HG03045 (cell line): ENCODE data around the gene SORCS3.

Experiments used
- ATAC-seq: cut with Tn5 transposase; IDR thresholded peaks from one replicate; pipeline ENCODE4 v1.9.1; 2021; ENCODE audit warnings: mild to moderate bottlenecking, moderate library complexity; ENCODE audit not compliant: unreplicated experiment

Gene SORCS3

DNA sequence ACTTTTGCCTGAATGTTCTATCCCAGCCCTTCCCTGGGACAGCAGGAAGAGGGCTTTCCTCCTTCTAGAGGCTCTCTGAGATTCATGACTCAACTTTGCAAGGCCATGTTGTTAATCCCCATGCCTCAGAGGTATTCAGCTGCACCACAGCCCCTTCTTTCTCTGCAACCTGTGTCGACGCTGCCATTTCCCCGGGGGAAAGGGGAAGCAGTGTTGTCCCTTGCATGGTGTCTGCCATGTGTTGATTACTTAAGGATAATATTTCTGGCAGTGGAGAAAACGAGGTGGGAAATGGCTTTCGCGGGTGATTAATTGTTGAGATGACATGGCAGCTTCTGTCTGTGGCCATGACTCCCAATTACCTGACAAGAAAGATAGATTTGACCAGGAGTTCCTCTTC, 133.1 kb downstream of the SORCS3 start:
- ATAC-seq: no peak

DNA sequence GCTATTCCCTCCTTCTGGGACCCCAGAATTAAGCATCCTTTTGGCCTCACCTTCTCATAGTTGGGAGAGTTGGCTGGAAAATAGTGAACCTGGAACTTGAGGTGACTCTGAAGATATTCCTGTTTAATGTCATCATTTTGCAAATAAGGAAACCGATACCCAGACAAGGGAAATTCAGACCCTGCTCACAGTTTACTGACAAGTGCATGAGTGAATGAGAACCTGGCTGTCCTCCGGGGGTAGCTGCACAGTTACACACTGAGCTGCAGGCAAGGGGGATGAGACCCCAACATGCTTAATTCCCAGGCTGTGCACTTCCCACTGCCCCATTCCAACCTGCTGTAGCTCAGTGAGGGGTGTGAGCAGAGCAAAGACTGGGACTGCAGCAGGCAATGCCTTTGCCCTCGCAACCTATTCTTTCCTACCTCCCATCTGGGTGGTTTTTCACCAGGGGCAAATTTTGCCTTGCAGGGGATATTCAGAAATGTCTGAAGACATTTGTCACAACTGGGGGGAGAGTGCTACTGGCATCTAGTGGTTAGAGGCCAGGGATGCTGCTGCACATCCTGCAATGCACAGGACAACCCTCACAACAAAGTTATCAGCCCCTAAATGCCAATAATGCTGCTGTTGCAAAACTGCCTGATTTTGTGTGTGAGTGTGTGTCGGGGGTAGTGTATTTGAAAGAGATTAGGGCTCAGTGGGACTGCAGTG, 136.2 kb downstream of the SORCS3 start:
- ATAC-seq: no peak

DNA sequence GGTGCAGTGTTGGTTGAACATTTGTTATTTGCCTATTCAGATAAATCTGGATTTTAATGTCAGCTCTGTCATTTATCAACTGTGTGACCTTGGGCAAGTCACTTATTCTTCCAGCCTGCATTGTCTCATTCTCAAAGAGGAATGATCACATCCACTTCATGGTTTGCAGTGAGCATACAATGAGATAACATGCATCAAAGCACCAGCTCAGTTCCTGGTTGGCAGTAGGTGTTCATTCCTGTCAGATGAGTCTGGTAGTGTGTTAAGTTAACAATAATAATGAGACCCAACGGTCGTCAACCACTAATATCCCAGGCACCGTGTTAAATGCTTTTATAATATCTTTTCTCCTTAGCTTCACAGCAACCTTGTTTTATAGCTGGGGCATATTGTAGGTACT, 137.3 kb downstream of the SORCS3 start:
- no peak for ATAC-seq

DNA sequence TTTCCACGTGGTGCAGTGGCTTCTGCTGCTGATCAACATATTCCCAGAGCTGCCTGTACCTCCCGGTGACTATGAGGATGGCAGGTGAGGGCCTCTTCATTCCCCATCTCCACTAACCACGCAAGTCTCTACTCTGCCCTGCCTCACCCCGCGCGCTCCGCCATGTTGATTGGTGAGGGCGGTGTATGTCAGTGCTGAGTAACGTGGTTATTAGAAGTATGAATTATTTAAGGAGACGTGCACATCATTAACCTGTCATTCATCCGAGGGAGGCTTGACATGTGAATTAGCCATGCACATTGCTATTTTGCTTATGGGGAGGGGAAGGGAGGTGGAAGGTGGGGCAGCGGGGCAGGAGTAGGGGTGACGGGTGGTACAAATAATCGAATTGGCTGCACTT, 138.6 kb downstream of the SORCS3 start:
- ATAC-seq: no peak

DNA sequence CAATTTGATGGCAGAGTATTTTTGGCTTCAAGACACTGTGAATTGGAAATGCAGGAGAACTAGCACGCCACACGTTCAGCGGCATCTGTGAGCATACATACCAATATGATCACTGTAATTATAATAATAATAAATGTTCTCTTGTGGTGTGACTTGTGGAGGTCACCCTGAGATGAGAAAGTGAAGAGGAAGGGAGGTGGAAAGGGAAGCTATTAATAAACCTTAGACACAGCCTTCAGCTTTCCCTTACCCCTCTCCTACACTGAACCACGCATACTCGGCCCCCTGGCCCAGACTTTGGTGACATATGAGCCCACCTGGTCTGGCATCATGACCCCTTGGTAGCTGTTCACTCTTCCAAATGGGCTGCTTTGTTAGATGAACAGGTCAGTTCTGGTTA, 139.1 kb downstream of the SORCS3 start:
- no peak for ATAC-seq

DNA sequence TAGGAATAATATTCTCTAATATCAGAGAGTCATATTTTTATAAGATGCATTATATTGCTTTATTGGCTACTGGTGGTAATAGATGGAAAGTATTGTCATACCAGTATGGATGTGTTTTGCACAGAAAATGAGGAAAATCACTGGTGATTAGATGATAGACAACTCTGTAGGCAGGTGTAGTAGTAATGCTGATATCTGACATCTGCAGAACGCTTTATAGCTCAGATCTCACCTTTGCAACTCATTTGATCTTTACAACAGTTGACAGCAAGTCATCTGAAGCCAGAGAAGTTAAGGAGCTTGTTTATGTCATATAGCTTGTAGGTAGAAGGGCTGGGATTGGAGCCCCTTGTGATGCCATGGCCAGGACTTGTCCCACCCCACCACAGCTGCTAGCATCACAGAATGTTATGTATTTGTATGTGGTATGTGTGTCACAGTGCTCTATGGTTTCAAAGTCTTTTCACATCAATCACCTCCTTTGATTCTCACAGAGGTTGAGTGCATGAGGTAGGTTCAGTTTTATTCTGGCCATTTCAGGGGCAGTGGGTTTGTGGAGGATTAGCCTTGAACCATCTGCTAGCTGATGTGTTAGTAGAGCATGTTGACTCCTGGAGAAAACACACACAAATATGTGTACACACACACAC, 140.0 kb downstream of the SORCS3 start:
- ATAC-seq: no peak

DNA sequence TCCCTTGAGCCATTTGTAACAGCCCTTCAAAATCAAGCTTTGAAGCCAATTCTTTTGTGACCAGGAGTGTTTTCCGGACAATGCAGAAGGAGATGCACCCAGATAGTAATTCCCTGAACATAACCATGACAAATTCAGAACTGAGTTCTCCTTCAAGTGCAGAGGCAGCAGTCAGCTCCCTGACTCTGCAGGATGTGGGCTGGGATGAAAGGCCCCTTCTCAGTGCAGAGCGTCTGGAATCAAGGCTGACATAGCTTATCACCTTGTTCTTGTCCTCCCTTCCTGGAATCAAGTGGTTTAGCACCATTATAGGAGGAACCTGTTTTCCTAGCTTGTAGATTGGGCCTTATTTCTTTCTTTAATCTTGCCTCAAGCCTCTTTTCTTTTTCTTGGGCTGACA, 143.4 kb downstream of the SORCS3 start:
- no peak for ATAC-seq

DNA sequence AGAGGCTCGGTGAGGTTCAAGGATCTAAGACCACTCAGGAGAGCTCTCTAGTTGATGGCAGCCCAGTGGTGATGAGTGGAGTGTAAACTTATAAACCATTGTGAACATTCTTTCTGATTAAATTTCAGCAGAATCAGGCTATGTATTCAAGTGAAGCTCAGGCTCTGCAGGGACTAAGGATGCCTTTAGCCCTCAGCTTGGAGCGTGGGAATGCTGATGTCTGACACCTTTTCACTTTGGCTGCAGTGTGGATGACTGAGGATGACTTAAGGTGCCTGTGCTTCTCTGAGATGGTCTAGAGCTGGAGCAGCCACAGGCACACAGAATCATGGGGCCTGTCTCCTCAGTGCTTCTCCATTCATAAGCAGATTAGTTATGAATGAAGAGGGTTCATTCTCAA, 150.4 kb downstream of the SORCS3 start:
- no peak for ATAC-seq

DNA sequence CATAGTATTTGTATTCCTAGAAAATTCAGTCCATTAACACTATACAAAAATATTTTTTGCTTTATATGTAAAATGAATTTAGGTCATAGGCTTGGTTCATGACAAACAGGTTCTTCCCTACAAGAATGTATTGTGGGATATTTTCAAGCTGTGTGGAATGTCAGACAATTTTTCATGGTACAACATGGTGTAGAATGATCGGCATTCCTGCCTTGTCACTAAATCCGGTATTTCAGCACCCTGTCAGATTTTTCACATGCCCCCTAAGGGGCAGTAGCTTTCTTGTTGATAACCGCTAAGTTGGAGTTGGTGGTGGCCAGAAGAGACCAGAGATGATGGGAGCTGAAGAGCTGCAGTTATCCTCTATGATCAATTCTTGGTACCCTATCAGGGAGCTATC, 154.3 kb downstream of the SORCS3 start:
- no peak for ATAC-seq

DNA sequence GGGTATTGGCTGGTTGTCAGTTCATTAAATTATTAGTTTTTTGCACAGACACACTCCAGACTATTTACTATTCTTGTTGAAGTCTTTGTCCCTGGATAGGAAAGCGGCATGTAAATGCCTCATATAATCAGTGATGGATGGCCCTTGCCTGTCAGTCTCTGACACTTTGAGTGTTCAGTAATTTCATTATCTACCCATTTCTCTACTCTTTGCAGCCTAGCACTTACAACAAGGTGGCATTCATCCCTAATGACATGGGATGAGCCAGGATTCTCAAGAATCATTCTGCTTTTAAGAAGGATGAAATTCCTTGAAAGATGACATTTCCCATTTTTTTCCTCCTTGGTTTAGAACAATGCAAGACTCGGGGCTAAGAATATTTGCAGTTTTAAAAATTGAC, 155.7 kb downstream of the SORCS3 start:
- ATAC-seq: no peak

DNA sequence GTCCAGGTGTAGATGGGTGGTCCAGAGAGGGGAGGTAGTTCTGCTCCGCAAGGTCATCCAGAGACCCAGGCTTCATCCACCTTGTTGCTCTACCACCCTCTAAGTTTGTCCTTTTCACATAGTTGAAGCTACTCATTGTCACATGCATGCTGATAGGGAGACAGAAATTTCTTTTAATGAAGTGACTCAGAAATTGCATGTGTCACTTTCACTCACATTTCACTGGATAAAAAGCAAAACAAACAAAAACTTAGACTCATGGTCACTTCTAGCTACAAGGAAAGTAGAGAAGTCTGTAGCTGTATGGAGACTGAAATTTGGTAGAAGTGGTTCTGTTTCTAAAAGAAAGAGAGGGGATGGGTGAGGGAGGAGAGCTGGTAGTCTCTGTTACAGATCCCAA, 161.9 kb downstream of the SORCS3 start:
- ATAC-seq: no peak

DNA sequence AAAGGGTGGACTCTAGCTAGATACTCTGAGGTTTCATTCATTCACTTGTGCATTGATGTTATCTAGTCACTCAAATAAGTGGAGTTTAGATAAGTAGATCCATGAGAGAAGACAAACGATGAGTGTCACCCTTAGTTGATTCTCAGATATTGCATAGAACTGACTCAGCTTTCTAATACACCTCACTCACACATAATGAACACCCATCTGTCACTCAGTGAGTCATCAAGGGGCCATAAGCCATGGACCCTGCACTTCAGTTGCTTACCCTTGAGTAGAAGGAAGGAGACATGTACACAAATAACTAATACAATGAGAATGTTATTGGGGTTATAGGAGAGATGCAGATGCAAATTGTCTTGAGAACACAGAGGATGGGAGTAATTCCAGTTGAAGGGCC, 163.8 kb downstream of the SORCS3 start:
- no peak for ATAC-seq

DNA sequence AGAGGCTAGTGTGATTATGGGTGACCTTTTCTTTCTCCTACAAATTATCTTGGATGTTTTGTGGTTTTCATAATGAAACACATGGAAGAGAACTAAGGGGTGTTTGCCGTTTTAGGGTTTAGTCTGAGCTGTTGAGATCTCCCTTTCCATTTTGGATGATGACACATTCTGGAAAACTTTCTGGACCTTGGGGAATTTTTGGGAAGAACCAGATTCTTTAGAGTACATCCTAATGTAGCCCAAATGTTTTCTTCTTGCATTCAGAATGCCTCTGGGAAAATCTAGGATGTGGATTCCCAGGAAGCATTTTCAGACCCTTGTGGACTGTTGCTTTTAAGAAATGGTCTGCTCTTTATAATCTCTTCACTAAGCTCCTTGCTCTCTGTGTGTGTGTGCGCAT, 165.7 kb downstream of the SORCS3 start:
- ATAC-seq: no peak

DNA sequence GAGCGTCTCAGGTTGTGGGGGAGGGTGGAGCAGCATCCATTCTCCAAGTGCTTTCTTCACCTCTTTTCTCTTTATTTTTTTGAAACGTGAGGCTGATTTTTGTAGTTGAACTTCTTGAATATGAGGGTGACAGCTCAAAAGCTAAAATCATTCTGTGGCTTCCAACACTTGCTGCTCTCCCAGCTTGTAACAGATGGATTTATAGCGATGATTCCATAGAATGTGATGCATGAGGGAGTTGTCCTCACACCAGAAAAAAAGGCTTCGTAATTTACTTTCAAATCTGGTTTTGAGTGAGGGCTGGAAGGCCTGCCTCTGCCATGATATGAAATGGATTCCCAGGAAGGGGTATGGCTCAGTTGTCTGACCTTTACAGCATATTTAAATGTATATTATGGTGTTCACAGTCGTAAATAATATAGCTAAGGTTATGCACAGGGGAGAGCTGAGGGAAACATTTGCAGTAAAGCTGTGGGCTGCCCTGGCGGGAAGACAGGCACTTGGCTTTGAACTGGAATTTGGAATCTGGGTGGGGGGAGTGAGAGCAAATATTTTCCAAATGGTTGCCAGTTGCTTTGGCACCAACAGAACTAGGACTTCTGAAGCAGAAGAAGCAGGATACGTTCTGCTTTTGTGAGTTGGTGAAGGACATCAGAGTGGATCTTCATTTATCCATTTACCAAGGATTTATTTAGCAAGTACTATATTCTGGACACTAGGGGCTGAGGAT, 166.7 kb downstream of the SORCS3 start:
- ATAC-seq: no peak

DNA sequence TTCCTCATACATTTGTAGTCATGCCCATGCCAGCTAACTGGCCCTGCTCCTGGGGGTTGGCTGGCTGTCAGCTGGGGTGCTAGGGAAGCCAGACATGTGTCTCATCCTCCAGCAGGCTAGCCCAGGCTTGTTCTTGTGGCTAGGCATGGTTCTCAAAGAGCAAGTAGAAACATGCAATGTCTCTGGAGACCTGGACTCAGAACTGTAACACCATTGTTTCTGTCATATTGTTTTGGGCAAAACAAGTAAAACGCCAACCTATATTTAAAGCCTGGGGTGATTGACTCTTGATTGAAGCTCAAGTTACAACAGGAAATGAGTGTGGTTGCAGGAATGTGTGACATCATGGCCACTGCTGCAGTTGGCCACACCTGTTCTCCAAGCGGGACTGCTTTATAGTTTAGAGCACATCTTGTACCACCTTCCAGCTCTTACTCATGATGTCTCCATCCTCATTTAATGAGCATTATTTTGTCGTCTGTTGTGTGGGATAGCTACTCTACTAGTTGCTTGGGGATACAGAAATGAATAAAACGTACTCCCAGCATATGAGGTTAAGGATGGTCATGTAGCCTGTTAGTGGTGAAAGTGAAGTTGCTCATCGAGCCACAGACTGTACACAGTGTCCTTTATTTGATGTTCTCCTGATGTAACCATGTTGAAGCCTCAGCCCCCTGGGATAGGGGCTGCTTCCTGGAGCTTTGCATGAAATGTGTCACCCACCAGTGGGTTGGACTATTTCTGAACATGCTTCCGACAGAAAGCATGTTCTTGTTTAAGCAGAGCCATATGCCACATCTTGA, 168.4 kb downstream of the SORCS3 start:
- ATAC-seq: peak; percentile 59

DNA sequence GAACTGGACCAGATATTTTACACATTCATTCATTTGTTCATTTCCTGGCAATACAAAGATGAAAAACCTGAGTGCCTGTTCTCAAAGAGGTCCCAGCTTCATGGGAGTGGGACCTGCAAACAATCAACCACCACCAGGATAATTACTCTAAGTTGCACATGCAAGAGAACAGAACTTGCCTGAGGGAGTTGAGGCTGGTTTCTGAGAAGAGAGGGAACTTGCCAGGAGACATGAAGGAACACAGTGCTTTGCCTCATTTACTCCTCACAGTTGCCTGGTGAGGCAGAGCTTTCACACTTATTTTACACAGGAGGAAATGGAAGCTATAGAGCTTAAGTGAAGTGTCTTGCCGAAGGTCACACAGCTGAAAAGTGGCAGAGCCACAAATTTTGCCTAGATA, 170.1 kb downstream of the SORCS3 start:
- ATAC-seq: no peak

DNA sequence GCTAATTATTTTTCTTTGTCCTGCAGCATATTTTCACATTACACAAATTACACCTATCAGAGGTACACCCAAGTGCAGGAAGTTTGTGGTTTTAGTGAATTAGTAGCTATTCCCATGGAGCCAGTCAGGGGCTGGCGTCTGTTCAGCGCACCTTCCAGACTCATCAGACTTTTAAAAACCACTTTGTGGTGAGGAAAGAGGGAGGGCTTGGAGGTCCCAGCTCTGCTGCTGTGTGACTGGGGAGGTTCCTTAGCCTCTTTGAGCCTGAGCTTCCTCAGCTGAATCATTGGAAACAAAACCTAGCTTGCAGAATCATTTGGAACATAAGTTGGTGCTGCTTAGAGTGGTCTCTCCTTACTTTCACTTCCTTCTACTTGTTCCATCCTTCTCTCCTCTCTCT, 175.4 kb downstream of the SORCS3 start:
- no peak for ATAC-seq

DNA sequence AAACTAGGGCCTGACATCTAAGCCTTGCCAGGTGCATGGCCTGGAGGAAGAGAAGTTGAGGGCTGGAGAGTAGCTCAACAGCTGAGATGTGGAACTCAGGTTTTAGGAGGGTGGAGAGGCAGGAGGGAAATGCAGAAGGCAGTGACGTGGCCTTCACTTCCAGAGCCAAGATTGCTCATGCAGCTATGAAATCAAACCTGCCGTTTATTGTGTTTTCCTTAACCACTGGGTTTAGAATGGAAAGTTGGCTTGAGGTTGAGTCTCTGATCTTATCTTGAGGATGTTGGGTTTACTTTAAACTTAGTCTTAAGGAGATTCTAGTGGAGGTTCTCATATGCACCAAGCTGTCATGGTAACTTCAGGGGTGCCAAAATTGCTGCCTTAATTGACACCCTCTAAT, 178.6 kb downstream of the SORCS3 start:
- no peak for ATAC-seq

DNA sequence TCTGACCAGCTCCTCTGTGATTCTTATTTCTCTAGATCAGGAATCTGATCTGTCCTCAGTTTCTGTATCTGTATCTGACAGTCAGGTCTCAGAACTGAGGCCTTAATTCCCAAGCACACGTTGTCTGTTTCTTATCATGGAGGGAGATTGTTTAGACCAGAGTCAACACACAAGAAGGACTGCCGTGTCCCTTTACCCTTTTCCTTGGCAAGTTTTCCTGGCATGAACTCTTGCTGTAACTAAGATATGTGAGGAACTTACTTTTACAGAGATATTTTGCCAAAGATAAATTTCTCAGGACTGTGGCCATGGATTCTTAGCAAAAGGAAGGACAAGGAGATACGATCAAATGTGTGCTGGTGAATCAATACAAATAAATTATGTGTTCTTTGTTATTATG, 181.0 kb downstream of the SORCS3 start:
- ATAC-seq: no peak

DNA sequence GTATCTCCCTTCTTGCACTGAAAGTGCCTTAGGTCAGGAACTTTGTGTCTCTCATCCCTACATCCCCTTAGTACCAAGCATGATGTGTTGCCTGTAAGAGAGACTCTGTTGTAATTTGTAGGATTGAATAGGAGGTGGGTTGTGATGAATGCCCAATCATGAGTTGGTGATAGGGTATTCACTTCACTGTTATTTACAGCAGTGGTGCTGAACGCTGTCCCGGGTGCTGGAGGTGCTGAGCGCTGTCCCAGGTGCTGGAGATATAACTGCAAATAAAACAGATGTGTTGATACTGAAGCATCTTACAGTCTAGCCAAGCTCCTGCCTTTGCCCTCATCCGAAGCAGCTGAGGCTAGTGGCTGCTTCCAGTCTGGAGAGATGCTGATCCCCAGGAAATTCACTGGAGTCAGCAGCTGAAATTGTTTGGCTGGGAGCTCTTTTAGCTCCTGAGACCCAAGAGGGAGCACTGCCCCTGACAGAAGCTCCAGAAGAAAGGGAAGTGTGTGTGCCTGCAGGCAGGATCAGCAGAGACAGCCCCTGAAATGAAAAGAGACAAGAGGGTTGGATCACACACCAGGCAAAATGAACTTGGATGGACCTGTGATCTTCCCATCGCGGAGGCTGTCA, 183.4 kb downstream of the SORCS3 start:
- ATAC-seq: no peak

DNA sequence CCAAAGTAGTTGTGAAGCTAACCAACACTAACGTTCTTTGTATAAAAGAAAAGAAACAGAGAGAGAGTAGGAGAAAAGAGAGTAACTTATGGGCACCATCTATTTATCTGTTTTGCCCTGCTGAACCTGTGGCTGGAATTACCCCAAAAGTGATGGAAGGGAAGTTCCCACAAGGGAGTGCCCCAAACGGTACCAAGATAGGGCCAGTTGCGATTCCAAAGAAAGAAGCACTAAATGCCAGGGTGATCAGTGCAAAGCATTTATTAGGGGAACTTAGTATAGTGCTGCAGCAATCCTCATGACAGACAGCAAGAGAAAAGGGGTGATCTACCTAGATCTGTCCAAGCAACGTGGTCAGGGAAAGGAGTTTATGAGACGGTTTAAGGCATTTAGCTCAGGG, 190.2 kb downstream of the SORCS3 start:
- ATAC-seq: no peak
